ENCODE measurements around the gene DCLRE1B.

The DCLRE1B gene

DNA sequence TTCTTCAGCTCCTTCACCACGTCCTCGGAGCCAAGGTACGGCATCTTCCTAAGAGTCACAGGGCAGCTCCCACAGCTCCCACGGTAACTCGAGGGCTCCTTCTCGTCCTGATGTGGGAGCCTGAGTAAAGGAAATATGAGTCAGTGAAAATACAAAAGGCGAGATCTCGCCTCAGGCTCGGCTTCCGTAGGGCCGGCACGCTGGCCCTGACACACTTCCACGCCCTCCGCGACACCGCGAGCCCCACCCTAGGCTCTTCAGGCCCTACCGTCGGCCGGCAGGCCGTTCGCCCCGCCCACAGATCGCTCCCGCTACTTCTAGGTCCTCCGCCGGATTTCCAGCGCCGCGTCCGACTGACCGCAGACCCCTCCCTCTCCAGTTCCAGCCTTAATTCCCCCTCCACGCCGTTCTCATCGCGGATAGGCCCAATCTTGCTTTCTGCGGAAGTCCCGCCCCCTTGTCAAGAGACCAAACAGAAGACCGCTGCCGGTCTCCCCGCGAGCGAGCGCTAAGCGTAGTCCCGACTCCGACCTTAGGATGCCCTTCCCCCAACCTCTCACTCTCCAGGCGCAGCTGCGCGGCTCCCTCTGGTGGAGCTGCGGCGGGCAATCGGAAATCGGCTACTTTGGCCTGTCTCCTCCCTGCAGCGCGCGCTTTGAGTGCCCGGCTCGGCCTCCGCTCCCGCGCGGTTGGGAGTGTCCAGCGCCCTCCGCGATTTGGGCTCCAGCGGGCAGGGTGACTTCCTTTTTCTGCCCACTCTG, at the start of gene DCLRE1B, which contains the start of gene AP4B1:
Gene DCLRE1B, plus strand, starts transcription at position 653 of the 761 bp plus-strand sequence. CDS start 261 bp downstream, outside the sequence.
Gene AP4B1, minus strand, starts transcription at position 126 of the 761 bp plus-strand sequence. Its CDS starts 82 bp downstream, at position 44.
- Histone ChIP-seq H3K27ac (ENCODE audit: low read length) (peak within 1 kb of the TSS; percentile 51), H3K4me1 (ENCODE audit: control insufficient read depth, low read depth, low read length) (no peaks in the 10 kb centered on the region)

DNA sequence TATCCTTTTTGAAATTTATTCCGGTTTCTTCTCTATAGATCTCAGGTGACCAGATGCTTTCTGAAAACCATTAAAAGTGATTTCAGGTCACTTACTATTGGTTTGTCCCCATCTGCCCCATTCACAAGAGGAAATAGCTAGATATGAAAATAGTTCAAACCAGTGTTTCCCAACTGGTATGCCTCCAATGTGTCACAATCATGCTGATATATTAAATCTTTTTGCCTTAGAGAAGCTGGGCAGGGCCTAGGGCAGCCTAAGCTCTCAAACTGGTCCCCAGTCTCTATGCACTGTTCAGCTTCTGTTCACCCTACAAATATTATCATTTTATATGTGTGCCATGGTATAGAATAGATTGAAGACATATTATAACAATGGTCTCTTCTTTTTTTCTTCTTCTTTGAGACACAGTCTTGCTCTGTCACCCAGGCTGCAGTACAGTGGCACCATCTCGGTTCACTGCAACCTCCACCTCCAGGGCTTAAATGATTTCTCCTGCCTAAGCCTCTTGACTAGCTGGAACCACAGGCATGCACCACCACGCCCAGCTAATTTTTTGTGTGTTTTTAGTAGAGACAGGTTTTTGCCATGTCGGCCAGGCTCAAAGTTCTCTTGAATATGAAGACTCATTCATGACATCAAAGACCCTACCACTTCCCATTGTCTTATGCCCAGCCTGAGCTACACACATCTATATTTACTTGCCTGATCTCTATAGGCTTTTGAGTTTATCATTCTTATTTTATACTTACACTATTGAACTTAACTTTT, 49.3 kb upstream of the DCLRE1B start:
- Histone ChIP-seq H3K4me1 (ENCODE audit: control insufficient read depth, low read depth, low read length) (no peaks in the 10 kb centered on the region), H3K4me3 (ENCODE audit: low read length) (no peak overlapping the region), H3K9ac (ENCODE audit: low read length) (no peak overlapping the region), H3K9me3 (ENCODE audit: control insufficient read depth, low read depth, low read length) (no peaks in the 10 kb centered on the region), H3K36me3 (ENCODE audit: control insufficient read depth, low read depth, low read length) (no peaks in the 10 kb centered on the region), H3K27me3 (ENCODE audit: control insufficient read depth, insufficient read depth, low read length) (no peaks in the 10 kb centered on the region), H3K27ac (ENCODE audit: low read length) (no peak overlapping the region)

More for the DNA sequence above, at the start of gene DCLRE1B, which contains the start of gene AP4B1:
- no peaks in the 10 kb centered on the region for H3K27me3 ChIP-seq (ENCODE audit: control insufficient read depth, insufficient read depth, low read length)
- peak within 1 kb of the TSS; percentile 91 for H3K4me3 ChIP-seq (ENCODE audit: low read length)
- H3K9me3 ChIP-seq (ENCODE audit: control insufficient read depth, low read depth, low read length), result no peaks in the 10 kb centered on the region
- peak within 1 kb of the TSS; percentile 84 for H3K9ac ChIP-seq (ENCODE audit: low read length)
- H3K36me3 ChIP-seq (ENCODE audit: control insufficient read depth, low read depth, low read length), result peaks cover 17% of the 10 kb centered on the region

DNA sequence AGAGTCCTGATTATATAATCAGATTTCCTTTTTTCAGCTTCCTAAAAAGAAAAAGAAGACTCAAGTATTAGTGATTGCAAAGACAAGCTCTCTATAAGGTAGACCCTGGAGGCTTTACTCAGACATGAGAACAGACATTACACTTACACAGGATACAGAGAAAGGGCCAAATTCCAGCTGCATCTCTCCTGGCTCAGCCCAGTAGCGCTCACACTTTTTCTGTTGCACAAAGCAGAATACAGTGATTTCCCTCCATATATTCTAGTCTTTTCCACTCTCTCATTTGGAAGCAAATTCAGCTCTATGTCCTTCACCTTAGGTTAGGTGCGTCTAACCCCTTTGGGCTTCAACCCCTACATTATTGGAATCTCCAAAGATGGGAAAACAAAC, 48.7 kb upstream of the DCLRE1B start:
- Histone ChIP-seq H3K4me3 (ENCODE audit: low read length) (no peak overlapping the region), H3K9ac (ENCODE audit: low read length) (no peak overlapping the region), H3K4me1 (ENCODE audit: control insufficient read depth, low read depth, low read length) (no peaks in the 10 kb centered on the region), H3K27me3 (ENCODE audit: control insufficient read depth, insufficient read depth, low read length) (no peaks in the 10 kb centered on the region), H3K9me3 (ENCODE audit: control insufficient read depth, low read depth, low read length) (no peaks in the 10 kb centered on the region), H3K27ac (ENCODE audit: low read length) (no peak overlapping the region), H3K36me3 (ENCODE audit: control insufficient read depth, low read depth, low read length) (no peaks in the 10 kb centered on the region)

DNA sequence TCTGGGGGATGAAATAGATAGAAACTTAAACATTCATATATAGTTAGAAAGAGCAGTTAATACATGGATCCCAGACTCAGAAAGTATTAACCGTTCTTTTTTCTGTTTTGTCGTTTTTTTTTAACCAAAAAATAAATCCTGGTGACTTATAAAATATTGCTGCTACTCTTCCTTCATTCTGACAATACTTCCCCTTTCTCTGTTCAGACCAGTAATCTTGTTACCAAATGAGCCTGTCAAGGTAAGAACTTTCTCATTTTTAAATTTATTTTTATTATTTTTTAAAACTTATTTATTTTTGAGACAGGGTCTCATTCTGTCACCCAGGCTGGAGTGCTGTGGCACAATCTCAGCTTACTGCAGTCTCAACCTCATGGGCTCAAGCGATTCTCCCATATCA, 47.4 kb upstream of the DCLRE1B start:
- H3K27me3 ChIP-seq (ENCODE audit: control insufficient read depth, insufficient read depth, low read length), result no peaks in the 10 kb centered on the region
- H3K9me3 ChIP-seq (ENCODE audit: control insufficient read depth, low read depth, low read length), result no peaks in the 10 kb centered on the region
- H3K36me3 ChIP-seq (ENCODE audit: control insufficient read depth, low read depth, low read length), result no peaks in the 10 kb centered on the region
- H3K27ac ChIP-seq (ENCODE audit: low read length), result no peak overlapping the region
- H3K9ac ChIP-seq (ENCODE audit: low read length), result no peak overlapping the region
- no peaks in the 10 kb centered on the region for H3K4me1 ChIP-seq (ENCODE audit: control insufficient read depth, low read depth, low read length)
- H3K4me3 ChIP-seq (ENCODE audit: low read length), result no peak overlapping the region

DNA sequence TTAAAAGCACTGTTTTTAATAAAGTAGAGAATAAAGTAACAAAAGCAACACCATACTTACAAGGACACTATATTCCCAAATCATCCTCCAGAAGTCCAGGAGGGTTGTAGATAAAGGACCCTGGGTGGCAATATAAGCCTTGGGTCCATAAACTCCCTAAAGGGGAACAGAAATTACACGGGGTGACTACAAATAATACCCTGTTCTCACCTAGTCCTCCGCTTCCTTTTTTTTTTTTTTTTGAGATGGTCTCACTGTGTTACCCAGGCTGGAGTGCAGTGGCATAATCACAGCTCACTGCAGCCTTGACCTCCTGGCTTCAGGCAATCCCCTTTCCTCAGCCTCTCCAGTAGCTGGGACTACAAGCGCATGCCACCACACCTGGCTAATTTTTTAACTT, 46.7 kb upstream of the DCLRE1B start:
- no peaks in the 10 kb centered on the region for H3K27me3 ChIP-seq (ENCODE audit: control insufficient read depth, insufficient read depth, low read length)
- H3K4me3 ChIP-seq (ENCODE audit: low read length), result no peak overlapping the region
- no peak overlapping the region for H3K27ac ChIP-seq (ENCODE audit: low read length)
- no peaks in the 10 kb centered on the region for H3K36me3 ChIP-seq (ENCODE audit: control insufficient read depth, low read depth, low read length)
- H3K9ac ChIP-seq (ENCODE audit: low read length), result no peak overlapping the region
- H3K4me1 ChIP-seq (ENCODE audit: control insufficient read depth, low read depth, low read length), result no peaks in the 10 kb centered on the region
- no peaks in the 10 kb centered on the region for H3K9me3 ChIP-seq (ENCODE audit: control insufficient read depth, low read depth, low read length)

DNA sequence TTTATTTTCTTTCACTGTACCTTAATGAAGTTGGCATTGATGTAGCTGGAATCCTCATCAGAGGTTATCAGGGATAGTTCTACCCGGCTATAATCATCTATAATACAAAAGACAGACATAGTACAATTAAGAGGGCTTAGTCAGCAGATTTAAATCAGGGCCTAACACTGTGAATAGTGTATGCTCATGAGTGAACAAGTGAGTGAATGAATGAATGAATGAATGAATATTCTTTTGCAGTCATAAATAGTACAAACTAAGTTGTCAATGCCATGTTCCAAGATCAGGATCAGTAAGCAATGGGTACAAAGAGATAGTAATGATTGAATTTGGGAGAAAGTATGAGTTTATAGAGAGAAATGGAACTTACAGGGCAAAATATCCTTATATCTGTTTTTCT, 46.1 kb upstream of the DCLRE1B start:
- no peaks in the 10 kb centered on the region for H3K36me3 ChIP-seq (ENCODE audit: control insufficient read depth, low read depth, low read length)
- H3K9ac ChIP-seq (ENCODE audit: low read length), result no peak overlapping the region
- no peak overlapping the region for H3K27ac ChIP-seq (ENCODE audit: low read length)
- H3K27me3 ChIP-seq (ENCODE audit: control insufficient read depth, insufficient read depth, low read length), result no peaks in the 10 kb centered on the region
- no peaks in the 10 kb centered on the region for H3K9me3 ChIP-seq (ENCODE audit: control insufficient read depth, low read depth, low read length)
- no peaks in the 10 kb centered on the region for H3K4me1 ChIP-seq (ENCODE audit: control insufficient read depth, low read depth, low read length)
- no peak overlapping the region for H3K4me3 ChIP-seq (ENCODE audit: low read length)

DNA sequence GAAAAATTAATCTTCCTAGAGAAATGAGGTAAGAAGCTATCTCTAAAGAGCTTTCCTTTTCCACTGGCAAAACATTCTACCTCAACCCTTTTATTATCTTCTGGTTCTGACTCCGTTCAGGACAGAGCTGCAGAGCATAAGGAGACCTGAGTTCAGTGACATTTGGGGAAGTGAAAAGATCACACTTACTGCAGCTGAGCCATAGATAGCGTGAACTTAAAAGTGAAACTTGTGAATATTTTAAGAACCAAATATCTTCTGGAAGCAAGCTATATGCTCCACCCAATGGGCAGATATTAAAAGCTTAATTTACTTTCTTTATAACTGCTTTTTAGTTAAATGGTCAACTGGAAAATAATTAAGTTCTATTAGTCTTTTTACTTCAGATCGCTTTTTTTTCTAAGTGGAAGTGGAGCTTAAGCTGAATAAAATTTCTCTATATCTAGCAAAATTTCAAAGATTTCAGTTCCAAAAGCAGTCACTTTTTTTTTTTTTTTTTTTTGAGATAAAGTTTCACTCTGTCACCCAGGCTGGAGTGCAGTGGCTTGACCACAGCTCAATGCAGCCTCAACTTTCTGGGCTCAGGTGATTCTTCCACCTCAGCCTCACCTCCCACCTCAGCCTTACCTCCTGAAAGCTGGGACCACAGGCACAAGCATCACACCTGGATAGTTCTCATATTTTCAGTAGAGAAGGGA, 45.5 kb upstream of the DCLRE1B start:
- Histone ChIP-seq H3K36me3 (ENCODE audit: control insufficient read depth, low read depth, low read length) (no peaks in the 10 kb centered on the region), H3K4me1 (ENCODE audit: control insufficient read depth, low read depth, low read length) (no peaks in the 10 kb centered on the region), H3K9ac (ENCODE audit: low read length) (no peak overlapping the region), H3K4me3 (ENCODE audit: low read length) (no peak overlapping the region), H3K27me3 (ENCODE audit: control insufficient read depth, insufficient read depth, low read length) (no peaks in the 10 kb centered on the region), H3K27ac (ENCODE audit: low read length) (no peak overlapping the region), H3K9me3 (ENCODE audit: control insufficient read depth, low read depth, low read length) (no peaks in the 10 kb centered on the region)

DNA sequence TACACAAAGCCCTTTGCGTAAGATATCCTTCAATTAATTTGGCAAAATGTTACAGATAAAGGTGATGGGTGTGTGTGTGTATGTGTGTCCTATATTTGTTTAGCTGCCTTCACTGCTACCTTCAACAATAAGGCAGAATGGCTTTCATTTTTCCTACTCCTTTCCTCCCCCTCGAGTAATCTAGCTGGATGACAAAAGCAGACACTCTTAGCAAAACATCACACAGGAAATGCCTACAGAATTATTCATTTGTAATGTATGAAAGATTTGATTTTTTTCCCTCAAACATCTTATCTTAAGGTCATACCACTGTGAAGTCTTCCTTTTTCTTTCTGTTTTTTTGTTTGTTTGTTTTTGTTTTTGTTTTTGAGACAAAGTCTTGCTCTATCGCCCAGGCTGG, 44.2 kb upstream of the DCLRE1B start:
- Histone ChIP-seq H3K4me3 (ENCODE audit: low read length) (no peak overlapping the region), H3K9me3 (ENCODE audit: control insufficient read depth, low read depth, low read length) (no peaks in the 10 kb centered on the region), H3K27me3 (ENCODE audit: control insufficient read depth, insufficient read depth, low read length) (no peaks in the 10 kb centered on the region), H3K27ac (ENCODE audit: low read length) (no peak overlapping the region), H3K4me1 (ENCODE audit: control insufficient read depth, low read depth, low read length) (no peaks in the 10 kb centered on the region), H3K9ac (ENCODE audit: low read length) (no peak overlapping the region), H3K36me3 (ENCODE audit: control insufficient read depth, low read depth, low read length) (no peaks in the 10 kb centered on the region)

DNA sequence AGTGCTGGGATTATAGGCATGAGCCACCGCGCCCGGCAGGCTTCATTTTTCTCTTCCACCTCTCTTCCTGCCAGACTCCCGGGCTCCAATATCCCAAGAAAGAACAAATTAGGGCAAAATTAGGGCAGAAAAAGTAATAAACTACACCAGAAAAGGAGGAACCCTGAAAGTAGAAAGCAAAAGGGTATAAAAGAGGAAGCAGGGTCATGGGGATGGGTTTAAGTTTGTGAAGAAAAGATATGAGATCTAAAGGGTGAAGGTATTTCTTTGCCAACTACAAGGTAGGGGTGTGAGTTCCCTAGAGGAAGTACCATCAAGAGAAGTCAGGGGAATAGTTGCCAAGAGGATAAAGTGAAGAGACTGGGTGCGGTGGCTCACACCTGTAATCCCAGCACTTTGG, 43.5 kb upstream of the DCLRE1B start:
- Histone ChIP-seq H3K4me3 (ENCODE audit: low read length) (no peak overlapping the region), H3K27ac (ENCODE audit: low read length) (no peak overlapping the region), H3K27me3 (ENCODE audit: control insufficient read depth, insufficient read depth, low read length) (no peaks in the 10 kb centered on the region), H3K36me3 (ENCODE audit: control insufficient read depth, low read depth, low read length) (no peaks in the 10 kb centered on the region), H3K9ac (ENCODE audit: low read length) (no peak overlapping the region), H3K4me1 (ENCODE audit: control insufficient read depth, low read depth, low read length) (no peaks in the 10 kb centered on the region), H3K9me3 (ENCODE audit: control insufficient read depth, low read depth, low read length) (no peaks in the 10 kb centered on the region)

DNA sequence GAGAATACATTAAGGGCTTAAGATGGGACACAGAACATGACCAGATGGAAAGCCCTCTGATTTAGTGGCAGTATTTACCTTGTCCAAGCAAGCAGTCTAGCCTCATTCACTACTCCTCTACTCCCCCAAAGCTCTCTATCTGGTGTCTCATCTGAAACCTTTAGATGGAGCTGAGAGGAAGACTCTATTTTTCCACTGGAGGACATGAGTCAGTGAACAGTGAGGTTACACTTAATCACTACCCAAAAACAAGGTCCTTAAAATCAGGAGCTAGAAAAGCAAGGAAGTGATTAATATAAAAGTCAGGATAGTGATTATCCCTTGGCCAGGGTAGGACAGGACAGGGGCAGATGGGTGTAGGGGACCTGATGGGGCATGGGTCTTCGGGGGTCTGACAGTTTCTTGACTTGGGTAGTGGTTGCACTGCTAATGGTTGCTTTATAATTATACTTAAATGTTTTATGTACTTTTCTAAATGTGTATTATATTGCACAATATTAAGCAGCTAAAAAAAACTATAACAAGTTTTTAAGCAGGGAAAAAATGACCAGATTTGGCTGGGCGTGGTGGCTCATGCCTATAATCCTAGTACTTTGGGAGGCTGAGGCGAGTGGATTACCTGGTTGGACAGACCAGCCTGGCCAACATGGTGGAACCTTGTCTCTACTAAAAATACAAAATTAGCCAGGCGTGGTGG, 36.6 kb upstream of the DCLRE1B start:
- no peaks in the 10 kb centered on the region for H3K36me3 ChIP-seq (ENCODE audit: control insufficient read depth, low read depth, low read length)
- no peaks in the 10 kb centered on the region for H3K9me3 ChIP-seq (ENCODE audit: control insufficient read depth, low read depth, low read length)
- no peak overlapping the region for H3K27ac ChIP-seq (ENCODE audit: low read length)
- H3K4me3 ChIP-seq (ENCODE audit: low read length), result no peak overlapping the region
- H3K27me3 ChIP-seq (ENCODE audit: control insufficient read depth, insufficient read depth, low read length), result no peaks in the 10 kb centered on the region
- no peaks in the 10 kb centered on the region for H3K4me1 ChIP-seq (ENCODE audit: control insufficient read depth, low read depth, low read length)
- H3K9ac ChIP-seq (ENCODE audit: low read length), result no peak overlapping the region

DNA sequence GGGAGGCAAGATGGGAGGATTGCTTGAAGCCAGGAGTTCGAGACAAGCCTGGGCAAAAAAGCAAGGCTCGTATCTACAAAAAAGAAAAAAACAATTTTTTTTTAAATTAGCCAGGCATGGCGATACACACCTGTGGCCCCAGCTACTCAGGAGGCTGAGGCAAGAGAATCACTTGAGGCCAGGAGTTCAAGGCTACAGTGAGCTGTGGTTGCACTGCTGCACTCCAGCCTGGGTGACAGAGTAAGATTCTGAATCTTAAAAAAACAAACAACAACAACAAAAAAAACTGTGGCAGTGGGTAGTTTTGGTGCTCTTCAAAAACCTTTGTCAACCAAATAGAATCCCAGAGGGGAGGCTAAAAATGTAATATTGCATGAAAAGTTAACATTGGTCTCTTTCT, 34.3 kb upstream of the DCLRE1B start:
- H3K27me3 ChIP-seq (ENCODE audit: control insufficient read depth, insufficient read depth, low read length), result no peaks in the 10 kb centered on the region
- H3K27ac ChIP-seq (ENCODE audit: low read length), result no peak overlapping the region
- no peak overlapping the region for H3K9ac ChIP-seq (ENCODE audit: low read length)
- H3K36me3 ChIP-seq (ENCODE audit: control insufficient read depth, low read depth, low read length), result no peaks in the 10 kb centered on the region
- no peaks in the 10 kb centered on the region for H3K9me3 ChIP-seq (ENCODE audit: control insufficient read depth, low read depth, low read length)
- no peak overlapping the region for H3K4me3 ChIP-seq (ENCODE audit: low read length)
- H3K4me1 ChIP-seq (ENCODE audit: control insufficient read depth, low read depth, low read length), result no peaks in the 10 kb centered on the region

Data from iPS-18a (cell line).